ENCODE data around the gene PRKN.

Gene PRKN

GRCh38 chr6:161480421-161481155 lies 1247.0 kb downstream of the PRKN start:
- H3K27ac ChIP-seq (ENCODE audit: low read depth, low read length), result peak overlapping the region; percentile 65
- H3K9ac ChIP-seq (ENCODE audit: low read length in 5 of 5), result no peak overlapping the region
- H3K4me1 ChIP-seq (ENCODE audit: control insufficient read depth in 5 of 5, insufficient read depth in 5 of 5, low read length in 5 of 5), result peaks cover 2 to 40% (median 11%) of the 10 kb centered on the region in 5 donors
- H3K36me3 ChIP-seq (ENCODE audit: control insufficient read depth in 5 of 5, insufficient read depth in 5 of 5, low read length in 5 of 5), result no peaks in the 10 kb centered on the region
- H3K27me3 ChIP-seq (ENCODE audit: control insufficient read depth in 5 of 5, insufficient read depth in 4 of 5, low read length in 5 of 5), result no peaks in the 10 kb centered on the region
- H3K4me3 ChIP-seq (ENCODE audit: low read depth in 1 of 5, low read length in 5 of 5), result no peak overlapping the region
- H3K9me3 ChIP-seq (ENCODE audit: control insufficient read depth in 5 of 5, low read length in 5 of 5), result no peaks in the 10 kb centered on the region

GRCh38 chr6:161479376-161479775 lies 1248.2 kb downstream of the PRKN start:
- Histone ChIP-seq H3K4me3 (ENCODE audit: low read depth in 1 of 5, low read length in 5 of 5) (no peak overlapping the region), H3K27ac (ENCODE audit: low read depth, low read length) (peak overlapping the region; percentile 65), H3K36me3 (ENCODE audit: control insufficient read depth in 5 of 5, insufficient read depth in 5 of 5, low read length in 5 of 5) (no peaks in the 10 kb centered on the region), H3K27me3 (ENCODE audit: control insufficient read depth in 5 of 5, insufficient read depth in 4 of 5, low read length in 5 of 5) (no peaks in the 10 kb centered on the region), H3K4me1 (ENCODE audit: control insufficient read depth in 5 of 5, insufficient read depth in 5 of 5, low read length in 5 of 5) (peaks cover 2 to 40% (median 11%) of the 10 kb centered on the region in 5 donors), H3K9ac (ENCODE audit: low read length in 5 of 5) (no peak overlapping the region), H3K9me3 (ENCODE audit: control insufficient read depth in 5 of 5, low read length in 5 of 5) (no peaks in the 10 kb centered on the region)

GRCh38 chr6:161477876-161478425 lies 1249.6 kb downstream of the PRKN start:
- H3K27me3 ChIP-seq (ENCODE audit: control insufficient read depth in 5 of 5, insufficient read depth in 4 of 5, low read length in 5 of 5), result no peaks in the 10 kb centered on the region

GRCh38 chr6:161476711-161477110 lies 1250.9 kb downstream of the PRKN start:
- H3K9ac ChIP-seq (ENCODE audit: low read length in 5 of 5), result no peak overlapping the region
- H3K27ac ChIP-seq (ENCODE audit: low read depth, low read length), result peak overlapping the region; percentile 53
- H3K4me1 ChIP-seq (ENCODE audit: control insufficient read depth in 5 of 5, insufficient read depth in 5 of 5, low read length in 5 of 5), result peaks cover 0 to 21% (median 2%) of the 10 kb centered on the region in 5 donors
- H3K27me3 ChIP-seq (ENCODE audit: control insufficient read depth in 5 of 5, insufficient read depth in 4 of 5, low read length in 5 of 5), result no peaks in the 10 kb centered on the region
- H3K9me3 ChIP-seq (ENCODE audit: control insufficient read depth in 5 of 5, low read length in 5 of 5), result no peaks in the 10 kb centered on the region
- no peaks in the 10 kb centered on the region for H3K36me3 ChIP-seq (ENCODE audit: control insufficient read depth in 5 of 5, insufficient read depth in 5 of 5, low read length in 5 of 5)
- H3K4me3 ChIP-seq (ENCODE audit: low read depth in 1 of 5, low read length in 5 of 5), result no peak overlapping the region

More at GRCh38 chr6:161477876-161478425, 1249.6 kb downstream of the PRKN start:
- H3K4me1 ChIP-seq (ENCODE audit: control insufficient read depth in 5 of 5, insufficient read depth in 5 of 5, low read length in 5 of 5), result peaks cover 2 to 33% (median 11%) of the 10 kb centered on the region in 5 donors
- no peak overlapping the region for H3K4me3 ChIP-seq (ENCODE audit: low read depth in 1 of 5, low read length in 5 of 5)
- H3K9me3 ChIP-seq (ENCODE audit: control insufficient read depth in 5 of 5, low read length in 5 of 5), result no peaks in the 10 kb centered on the region
- H3K27ac ChIP-seq (ENCODE audit: low read depth, low read length), result no peak overlapping the region
- no peak overlapping the region for H3K9ac ChIP-seq (ENCODE audit: low read length in 5 of 5)
- H3K36me3 ChIP-seq (ENCODE audit: control insufficient read depth in 5 of 5, insufficient read depth in 5 of 5, low read length in 5 of 5), result no peaks in the 10 kb centered on the region

- no peaks in the 10 kb centered on the region for H3K4me1 ChIP-seq (ENCODE audit: control insufficient read depth in 5 of 5, insufficient read depth in 5 of 5, low read length in 5 of 5)
- H3K27me3 ChIP-seq (ENCODE audit: control insufficient read depth in 5 of 5, insufficient read depth in 4 of 5, low read length in 5 of 5), result no peaks in the 10 kb centered on the region
- H3K4me3 ChIP-seq (ENCODE audit: low read depth in 1 of 5, low read length in 5 of 5), result no peak overlapping the region
- no peak overlapping the region for H3K27ac ChIP-seq (ENCODE audit: low read depth, low read length)
- H3K36me3 ChIP-seq (ENCODE audit: control insufficient read depth in 5 of 5, insufficient read depth in 5 of 5, low read length in 5 of 5), result no peaks in the 10 kb centered on the region
- no peaks in the 10 kb centered on the region for H3K9me3 ChIP-seq (ENCODE audit: control insufficient read depth in 5 of 5, low read length in 5 of 5)
- H3K9ac ChIP-seq (ENCODE audit: low read length in 5 of 5), result no peak overlapping the region
These were observed 1262.2 kb downstream of the PRKN start for GRCh38 chr6:161465403-161465802.

- Histone ChIP-seq H3K4me1 (ENCODE audit: control insufficient read depth in 5 of 5, insufficient read depth in 5 of 5, low read length in 5 of 5) (peaks cover 0 to 2% (median 0%) of the 10 kb centered on the region in 5 donors), H3K4me3 (ENCODE audit: low read depth in 1 of 5, low read length in 5 of 5) (no peak overlapping the region), H3K9me3 (ENCODE audit: control insufficient read depth in 5 of 5, low read length in 5 of 5) (no peaks in the 10 kb centered on the region), H3K9ac (ENCODE audit: low read length in 5 of 5) (no peak overlapping the region), H3K27me3 (ENCODE audit: control insufficient read depth in 5 of 5, insufficient read depth in 4 of 5, low read length in 5 of 5) (no peaks in the 10 kb centered on the region), H3K27ac (ENCODE audit: low read depth, low read length) (no peak overlapping the region), H3K36me3 (ENCODE audit: control insufficient read depth in 5 of 5, insufficient read depth in 5 of 5, low read length in 5 of 5) (no peaks in the 10 kb centered on the region)
These were observed 1264.5 kb downstream of the PRKN start for GRCh38 chr6:161463071-161463470.

- H3K4me1 ChIP-seq (ENCODE audit: control insufficient read depth in 5 of 5, insufficient read depth in 5 of 5, low read length in 5 of 5), result peaks cover 0 to 2% (median 0%) of the 10 kb centered on the region in 5 donors
- H3K4me3 ChIP-seq (ENCODE audit: low read depth in 1 of 5, low read length in 5 of 5), result no peak overlapping the region
- H3K9me3 ChIP-seq (ENCODE audit: control insufficient read depth in 5 of 5, low read length in 5 of 5), result no peaks in the 10 kb centered on the region
- no peak overlapping the region for H3K27ac ChIP-seq (ENCODE audit: low read depth, low read length)
- H3K27me3 ChIP-seq (ENCODE audit: control insufficient read depth in 5 of 5, insufficient read depth in 4 of 5, low read length in 5 of 5), result no peaks in the 10 kb centered on the region
- H3K9ac ChIP-seq (ENCODE audit: low read length in 5 of 5), result no peak overlapping the region
- H3K36me3 ChIP-seq (ENCODE audit: control insufficient read depth in 5 of 5, insufficient read depth in 5 of 5, low read length in 5 of 5), result no peaks in the 10 kb centered on the region
These were observed 1265.4 kb downstream of the PRKN start for GRCh38 chr6:161462148-161462547.

- Histone ChIP-seq H3K4me3 (ENCODE audit: low read depth in 1 of 5, low read length in 5 of 5) (no peak overlapping the region), H3K9ac (ENCODE audit: low read length in 5 of 5) (no peak overlapping the region), H3K4me1 (ENCODE audit: control insufficient read depth in 5 of 5, insufficient read depth in 5 of 5, low read length in 5 of 5) (peaks cover 0 to 2% (median 0%) of the 10 kb centered on the region in 5 donors), H3K36me3 (ENCODE audit: control insufficient read depth in 5 of 5, insufficient read depth in 5 of 5, low read length in 5 of 5) (no peaks in the 10 kb centered on the region), H3K27me3 (ENCODE audit: control insufficient read depth in 5 of 5, insufficient read depth in 4 of 5, low read length in 5 of 5) (no peaks in the 10 kb centered on the region), H3K9me3 (ENCODE audit: control insufficient read depth in 5 of 5, low read length in 5 of 5) (no peaks in the 10 kb centered on the region), H3K27ac (ENCODE audit: low read depth, low read length) (no peak overlapping the region)
These were observed 1268.5 kb downstream of the PRKN start for GRCh38 chr6:161459008-161459615.

GRCh38 chr6:161458201-161458951 lies 1269.2 kb downstream of the PRKN start:
- no peaks in the 10 kb centered on the region for H3K9me3 ChIP-seq (ENCODE audit: control insufficient read depth in 5 of 5, low read length in 5 of 5)
- no peaks in the 10 kb centered on the region for H3K36me3 ChIP-seq (ENCODE audit: control insufficient read depth in 5 of 5, insufficient read depth in 5 of 5, low read length in 5 of 5)
- peaks cover 0 to 2% (median 0%) of the 10 kb centered on the region in 5 donors for H3K4me1 ChIP-seq (ENCODE audit: control insufficient read depth in 5 of 5, insufficient read depth in 5 of 5, low read length in 5 of 5)
- H3K9ac ChIP-seq (ENCODE audit: low read length in 5 of 5), result no peak overlapping the region
- H3K4me3 ChIP-seq (ENCODE audit: low read depth in 1 of 5, low read length in 5 of 5), result no peak overlapping the region
- H3K27ac ChIP-seq (ENCODE audit: low read depth, low read length), result no peak overlapping the region
- no peaks in the 10 kb centered on the region for H3K27me3 ChIP-seq (ENCODE audit: control insufficient read depth in 5 of 5, insufficient read depth in 4 of 5, low read length in 5 of 5)

- no peak overlapping the region for H3K9ac ChIP-seq (ENCODE audit: low read length in 5 of 5)
- no peak overlapping the region for H3K4me3 ChIP-seq (ENCODE audit: low read depth in 1 of 5, low read length in 5 of 5)
- no peaks in the 10 kb centered on the region for H3K27me3 ChIP-seq (ENCODE audit: control insufficient read depth in 5 of 5, insufficient read depth in 4 of 5, low read length in 5 of 5)
- H3K9me3 ChIP-seq (ENCODE audit: control insufficient read depth in 5 of 5, low read length in 5 of 5), result no peaks in the 10 kb centered on the region
- peaks cover 0 to 2% (median 0%) of the 10 kb centered on the region in 5 donors for H3K4me1 ChIP-seq (ENCODE audit: control insufficient read depth in 5 of 5, insufficient read depth in 5 of 5, low read length in 5 of 5)
- no peaks in the 10 kb centered on the region for H3K36me3 ChIP-seq (ENCODE audit: control insufficient read depth in 5 of 5, insufficient read depth in 5 of 5, low read length in 5 of 5)
- no peak overlapping the region for H3K27ac ChIP-seq (ENCODE audit: low read depth, low read length)
These were observed 1271.7 kb downstream of the PRKN start for GRCh38 chr6:161455848-161456247.
